ENCODE measurements around the gene MED12L.

- TF ChIP-seq ZBTB17 (tag by site-specific recombination; IDR thresholded peaks at IDR 0.05) (no peak), TCF7L2 (IDR thresholded peaks at IDR 0.05; ENCODE audit: borderline replicate concordance, low read depth, low read length) (no peak), REPIN1 (tag by site-specific recombination; IDR thresholded peaks at IDR 0.05; ENCODE audit: low read depth) (no peak), CTCF (tag by site-specific recombination; IDR thresholded peaks at IDR 0.05) (no peak), ZBTB6 (tag by site-specific recombination; IDR thresholded peaks at IDR 0.05) (no peak), ZNF146 (tag by site-specific recombination; IDR thresholded peaks at IDR 0.05) (no peak), ZBTB7A (tag by site-specific recombination; IDR thresholded peaks at IDR 0.05; ENCODE audit: low read depth) (no peak), ZNF561 (tag by site-specific recombination; IDR thresholded peaks at IDR 0.05; ENCODE audit: borderline replicate concordance) (no peak), ZBTB48 (tag by site-specific recombination; IDR thresholded peaks at IDR 0.05) (no peak)
Measured at GRCh38 chr3:151218136-151218535, 132.7 kb downstream of the MED12L start.

Data from HEK293 (cell line).